22Rv1 (cell line): Measurements from ENCODE around the gene MAP4.

Source experiments
- ZFX ChIP-seq: fragments of 450-650 bp; IDR thresholded peaks from 2 replicates; pipeline ENCODE4 v1.6.1; 2017; ENCODE audit warnings: antibody characterized with exemption, borderline replicate concordance
- TF ChIP-seq, protein P1 (sequence below): fragments of 450-650 bp; IDR thresholded peaks from 2 replicates; pipeline ENCODE4 v1.5.1; 2017; ENCODE audit warnings: mild to moderate bottlenecking

- TF ChIP-seq, protein P1, sequence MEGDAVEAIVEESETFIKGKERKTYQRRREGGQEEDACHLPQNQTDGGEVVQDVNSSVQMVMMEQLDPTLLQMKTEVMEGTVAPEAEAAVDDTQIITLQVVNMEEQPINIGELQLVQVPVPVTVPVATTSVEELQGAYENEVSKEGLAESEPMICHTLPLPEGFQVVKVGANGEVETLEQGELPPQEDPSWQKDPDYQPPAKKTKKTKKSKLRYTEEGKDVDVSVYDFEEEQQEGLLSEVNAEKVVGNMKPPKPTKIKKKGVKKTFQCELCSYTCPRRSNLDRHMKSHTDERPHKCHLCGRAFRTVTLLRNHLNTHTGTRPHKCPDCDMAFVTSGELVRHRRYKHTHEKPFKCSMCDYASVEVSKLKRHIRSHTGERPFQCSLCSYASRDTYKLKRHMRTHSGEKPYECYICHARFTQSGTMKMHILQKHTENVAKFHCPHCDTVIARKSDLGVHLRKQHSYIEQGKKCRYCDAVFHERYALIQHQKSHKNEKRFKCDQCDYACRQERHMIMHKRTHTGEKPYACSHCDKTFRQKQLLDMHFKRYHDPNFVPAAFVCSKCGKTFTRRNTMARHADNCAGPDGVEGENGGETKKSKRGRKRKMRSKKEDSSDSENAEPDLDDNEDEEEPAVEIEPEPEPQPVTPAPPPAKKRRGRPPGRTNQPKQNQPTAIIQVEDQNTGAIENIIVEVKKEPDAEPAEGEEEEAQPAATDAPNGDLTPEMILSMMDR, result no peak
- no peak for TF ChIP-seq ZFX
Observed at GRCh38 chr3:47956521-47956920, 59.7 kb downstream of the MAP4 start.
